B cell (primary cell): ENCODE data around the gene CHAC1. TPM values are rescaled to one million over a fixed set of nuclear protein-coding genes. Genes with fewer than 3 reads are reported as not detected.

Experiments used
- ATAC-seq: fragments of 200-7000 bp; cut with Tn5 transposase; one replicate; pipeline ENCODE4 v1.10.0; 2021; ENCODE audit warnings: low read depth, mild to moderate bottlenecking, moderate number of reproducible peaks, moderate library complexity
- CTCF ChIA-PET: fragments of 350-600 bp; sonication (Branson Sonifier 250); formaldehyde crosslinking; loops from one replicate; lab custom pipeline; 2021; ENCODE audit warnings: antibody characterized with exemption, inconsistent platforms; lab: Charles Lee
- POLR2A ChIA-PET: fragments of 350-600 bp; sonication (Branson Sonifier 250); formaldehyde crosslinking; loops from one replicate; lab custom pipeline; 2021; ENCODE audit warnings: antibody characterized with exemption; lab: Charles Lee
- DNase-seq: peaks from one replicate; pipeline ENCODE4 v3.0.0; 2013
- H2AFZ ChIP-seq: 2 replicates; pipeline ENCODE4 v1.6.1; 2012; ENCODE audit warnings: mild to moderate bottlenecking, low read depth, low read length; ENCODE audit not compliant: insufficient read depth, poor library complexity, severe bottlenecking
- H3K27ac ChIP-seq, 2 donors: 1 replicate in 1 of 2; 2 replicates in 1 of 2; pipeline ENCODE4 v1.5.1; 2012 to 2013; ENCODE audit warnings: low read length in 2 of 2, mild to moderate bottlenecking in 2 of 2, moderate library complexity in 1 of 2
- H3K27me3 ChIP-seq, 4 experiments: fragments of 200-600 bp in 1 of 4; sonication (generic) in 1 of 4; replicated peaks in 1 of 4; 1 replicate in 2 of 4; 2 replicates in 2 of 4; pipeline versions ENCODE4 v1.6.1 to v1.7.0; 2013 to 2016; ENCODE audit warnings: low read length in 3 of 4, mild to moderate bottlenecking in 2 of 4, mixed read lengths in 1 of 4, moderate library complexity in 1 of 4; ENCODE audit not compliant: insufficient read depth in 4 of 4, control insufficient read depth in 3 of 4; ENCODE audit errors: control extremely low read depth in 1 of 4
- H3K36me3 ChIP-seq, 2 experiments: replicated peaks in 1 of 2; 1 replicate in 1 of 2; 2 replicates in 1 of 2; pipeline versions ENCODE4 v1.6.1 to v1.7.1; 2013; ENCODE audit warnings: low read length in 1 of 2; ENCODE audit not compliant: insufficient read depth in 2 of 2, control insufficient read depth in 1 of 2; ENCODE audit errors: control extremely low read depth in 1 of 2, extremely low read depth in 1 of 2
- H3K4me1 ChIP-seq, 2 donors: fragments of 200-600 bp in 1 of 2; sonication (generic) in 1 of 2; 1 replicate in 1 of 2; 2 replicates in 1 of 2; pipeline versions ENCODE4 v1.5.1 to v1.6.1; 2013 to 2017; ENCODE audit warnings: low read length in 2 of 2; ENCODE audit not compliant: control insufficient read depth in 2 of 2, insufficient read depth in 2 of 2
- H3K4me2 ChIP-seq: replicated peaks from 2 replicates; pipeline ENCODE3; 2012; ENCODE audit warnings: mild to moderate bottlenecking, low read depth, low read length; ENCODE audit not compliant: poor library complexity, severe bottlenecking
- H3K4me3 ChIP-seq, 5 experiments: fragments of 200-600 bp in 1 of 5; sonication (generic) in 1 of 5; 1 replicate in 3 of 5; 2 replicates in 2 of 5; pipeline versions ENCODE4 v1.5.1 to v1.7.0; 2011 to 2016; ENCODE audit warnings: low read length in 4 of 5, mild to moderate bottlenecking in 4 of 5, low read depth in 2 of 5, control low read depth in 1 of 5, moderate library complexity in 1 of 5; ENCODE audit not compliant: insufficient read depth in 1 of 5; ENCODE audit errors: control extremely low read depth in 1 of 5, extremely low read depth in 1 of 5
- H3K79me2 ChIP-seq: fragments of 200-600 bp; sonication (generic); one replicate; pipeline ENCODE4 v1.6.0; 2016; ENCODE audit warnings: low read length; ENCODE audit not compliant: control insufficient read depth, insufficient read depth
- H3K9ac ChIP-seq: fragments of 200-600 bp; sonication (generic); 2 replicates; pipeline ENCODE4 v1.6.1; 2017; ENCODE audit warnings: mild to moderate bottlenecking, low read length, moderate library complexity
- H3K9me3 ChIP-seq, 3 donors: one replicate each; pipeline versions ENCODE4 v1.6.1 to v1.7.1; 2013; ENCODE audit warnings: low read length in 2 of 3; ENCODE audit not compliant: control insufficient read depth in 2 of 3, insufficient read depth in 1 of 3; ENCODE audit errors: control extremely low read depth in 1 of 3
- H4K20me1 ChIP-seq: 2 replicates; pipeline ENCODE4 v1.6.0; 2012; ENCODE audit warnings: mild to moderate bottlenecking, low read length; ENCODE audit not compliant: insufficient read depth, control insufficient read depth, poor library complexity, severe bottlenecking
- H3K27ac Mint-ChIP-seq: one replicate; pipeline ENCODE4 v1.8.0; 2021; ENCODE audit warnings: mixed read lengths
- H3K27me3 Mint-ChIP-seq: one replicate; pipeline ENCODE4 v1.8.0; 2021; ENCODE audit warnings: mixed read lengths
- H3K4me1 Mint-ChIP-seq: one replicate; pipeline ENCODE4 v1.8.0; 2021; ENCODE audit warnings: mixed read lengths
- H3K4me3 Mint-ChIP-seq: one replicate; pipeline ENCODE4 v1.8.0; 2021; ENCODE audit warnings: mixed read lengths
- H3K9me3 Mint-ChIP-seq: one replicate; pipeline ENCODE4 v1.8.0; 2022; ENCODE audit warnings: mixed read lengths; ENCODE audit not compliant: insufficient read depth
- CTCF ChIP-seq: fragments of 200-600 bp; IDR thresholded peaks from one replicate; pipeline ENCODE4 v1.8.0; 2022; ENCODE audit warnings: antibody characterized with exemption, mild to moderate bottlenecking
- EZH2 ChIP-seq: IDR thresholded peaks from 2 replicates; pipeline ENCODE4 v1.6.1; 2012; ENCODE audit warnings: borderline replicate concordance, low read depth, mild to moderate bottlenecking, moderate library complexity, low read length; ENCODE audit not compliant: insufficient read depth, poor library complexity, severe bottlenecking
- WGBS: methylation state at CpG from one replicate; pipeline ENCODE4 v1.1.5; 2013; ENCODE audit warnings: missing lambda C conversion rate; ENCODE audit not compliant: insufficient coverage; 5-methylcytosine and 5-hydroxymethylcytosine counted together
- intact Hi-C: fragments of 100-400 bp; cut with micrococcal nuclease; formaldehyde crosslinking; loops from one replicate; pipeline ENCODE4 v1.10.0; 2022
- polyA plus RNA-seq: library from polyadenylated mRNA; depleted of rRNA; stranded (reverse); fragments of >200 nt; gene quantifications from 2 replicates; pipeline ENCODE4 v1.2.3, GENCODE V29; 2012
- total RNA-seq, 2 donors: library from RNA; stranded (reverse); fragments of 120-200 nt in 1 of 2; gene quantifications; 1 replicate in 1 of 2; 2 replicates in 1 of 2; pipeline versions ENCODE4 v1.2.3 to v1.2.4, GENCODE V29; 2013 to 2022

CHAC1 gene
- total and polyA plus RNA-seq, 2 donors (not counting 1 experiment from before 2014, with no cell fraction given): 0.81 to 3.6 TPM

DNA sequence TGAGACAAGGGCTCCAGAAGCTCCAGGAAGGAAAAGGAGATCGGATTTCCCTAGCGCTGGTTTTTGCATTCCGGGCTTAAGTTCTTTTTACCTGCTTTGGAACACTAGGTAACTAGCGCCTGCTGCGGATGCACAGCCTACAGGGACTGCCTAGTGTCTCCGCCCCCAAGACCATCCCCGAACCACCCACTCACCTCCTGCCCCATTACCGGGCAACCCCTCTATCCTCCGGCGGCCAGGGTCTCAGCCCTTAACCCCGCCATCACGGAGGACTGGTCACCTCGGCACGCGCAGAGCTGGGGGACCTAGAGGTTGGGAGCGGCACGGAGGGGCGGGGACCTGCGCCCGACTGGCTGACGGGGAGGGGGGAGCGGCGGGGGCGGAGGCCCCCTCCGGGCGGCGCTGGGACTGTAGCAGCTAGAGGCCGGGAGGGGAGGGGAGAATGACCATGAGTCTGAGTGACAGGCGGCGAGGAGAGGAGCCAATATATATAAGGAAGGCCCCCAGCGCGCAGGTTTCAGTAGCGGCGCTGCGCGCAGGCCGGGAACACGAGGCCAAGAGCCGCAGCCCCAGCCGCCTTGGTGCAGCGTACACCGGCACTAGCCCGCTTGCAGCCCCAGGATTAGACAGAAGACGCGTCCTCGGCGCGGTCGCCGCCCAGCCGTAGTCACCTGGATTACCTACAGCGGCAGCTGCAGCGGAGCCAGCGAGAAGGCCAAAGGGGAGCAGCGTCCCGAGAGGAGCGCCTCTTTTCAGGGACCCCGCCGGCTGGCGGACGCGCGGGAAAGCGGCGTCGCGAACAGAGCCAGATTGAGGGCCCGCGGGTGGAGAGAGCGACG is 24.2 kb upstream of the CHAC1 start, which contains the start of gene DLL4:
DLL4 (plus strand) TSS at position 520 of the 839 bp plus-strand sequence. CDS start 329 bp downstream, outside the sequence.
- CTCF ChIA-PET: interaction anchor here (0.5 to 10.7 kb wide), 5 partner anchors 12 to 199 kb away, joined by 3 to 84 read pairs (median 4); partner anchors contain the start of gene CHAC1
- DNase-seq: peak; percentile 66
- peak within 1 kb of the TSS; percentile 70 for H3K9ac ChIP-seq

More for the DNA sequence above, 24.2 kb upstream of the CHAC1 start, which contains the start of gene DLL4:
- H3K9me3 Mint-ChIP-seq: no peaks in the 10 kb centered on the region
- H3K4me1 Mint-ChIP-seq: peaks cover 47% of the 10 kb centered on the region
- peak within 1 kb of the TSS; percentile 84 for H3K4me3 Mint-ChIP-seq
- Histone ChIP-seq H3K4me1 (peaks cover 57 to 65% of the 10 kb centered on the region in 2 donors), H3K4me2 (peak within 1 kb of the TSS; percentile 100), H3K27me3 (peaks cover 0 to 88% (median 53%) of the 10 kb centered on the region in 4 experiments), H3K9me3 (peaks cover 0 to 25% (median 0%) of the 10 kb centered on the region in 3 donors), H3K4me3 (peak within 1 kb of the TSS in 4 of 5 experiments; percentile 31 to 60 (median 48)), H3K79me2 (no peaks in the 10 kb centered on the region), H4K20me1 (peaks cover 20% of the 10 kb centered on the region), H2AFZ (peak within 1 kb of the TSS; percentile 67), H3K27ac (no peak within 1 kb of the TSS), H3K36me3 (no peaks in the 10 kb centered on the region)
- peak within 1 kb of the TSS; percentile 53 for H3K27ac Mint-ChIP-seq
- peak; percentile 35 for ATAC-seq
- intact Hi-C loops: no loop called here
- peaks cover 68% of the 10 kb centered on the region for H3K27me3 Mint-ChIP-seq
- POLR2A ChIA-PET: interaction anchor here (0.5 to 3.5 kb wide), 2 partner anchors 22 to 370 kb away, joined by 7 to 29 read pairs; no protein-coding TSS in a partner anchor
- WGBS: under 1% methylated on average over 66 of the region's 71 CpGs
- TF ChIP-seq EZH2: peak; percentile 82
- no peak for TF ChIP-seq CTCF
